GM21367 (cell line): ENCODE measurements around the gene CASS4.
"Not testable (repeated sequence)": the region's sequence is repeated elsewhere in the genome, so short reads cannot be mapped to it uniquely, and the experiment has no call there.

ENCODE experiments used
- ATAC-seq: cut with Tn5 transposase; IDR thresholded peaks from one replicate; pipeline ENCODE4 v1.9.1; 2021; ENCODE audit not compliant: unreplicated experiment

The CASS4 gene

DNA sequence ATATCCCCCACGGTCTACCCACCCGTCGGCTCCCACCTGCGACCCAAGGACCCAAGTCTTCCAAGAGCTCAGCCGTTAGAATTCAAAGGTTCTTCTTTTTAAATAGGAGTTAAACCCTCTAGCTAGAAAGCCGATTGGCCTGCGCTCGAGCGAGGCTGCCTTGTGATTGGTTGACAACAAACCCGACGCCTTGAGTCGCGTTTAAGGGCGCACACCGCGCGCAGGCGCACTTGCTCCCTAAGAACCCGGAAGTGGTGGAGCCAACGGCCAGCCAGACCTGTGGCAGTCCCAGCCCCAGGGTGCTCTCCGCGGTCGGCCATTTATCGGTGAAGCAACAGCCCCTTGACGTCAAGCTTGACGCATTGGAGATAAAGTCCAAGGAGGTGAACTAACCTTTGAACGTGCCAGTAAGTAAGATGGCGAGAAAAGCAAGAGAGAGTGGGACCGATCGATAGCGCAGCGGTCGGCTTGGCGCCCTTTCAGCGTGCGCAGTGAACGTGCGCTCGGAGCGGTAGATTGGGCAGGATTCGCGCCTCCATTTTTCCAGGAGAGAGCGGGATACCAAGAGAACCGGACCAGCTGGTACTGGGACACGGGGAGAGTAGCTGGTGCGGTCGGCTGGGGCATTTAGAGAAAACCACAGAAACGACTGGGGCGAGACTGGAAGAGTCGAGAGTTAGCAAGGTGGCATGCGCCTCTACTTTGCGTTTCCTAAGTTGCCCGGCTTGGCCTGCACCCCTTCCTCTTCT lies 19.8 kb upstream of the CASS4 start, which contains the start of the genes AURKA and CSTF1:
AURKA (minus strand) TSS at position 84 of the 749 bp plus-strand sequence. CDS start 4,018 bp downstream, outside the sequence.
CSTF1 (plus strand) TSS at position 514 of the 749 bp plus-strand sequence. CDS start 2,908 bp downstream, outside the sequence.
- peak; percentile 91 for ATAC-seq

DNA sequence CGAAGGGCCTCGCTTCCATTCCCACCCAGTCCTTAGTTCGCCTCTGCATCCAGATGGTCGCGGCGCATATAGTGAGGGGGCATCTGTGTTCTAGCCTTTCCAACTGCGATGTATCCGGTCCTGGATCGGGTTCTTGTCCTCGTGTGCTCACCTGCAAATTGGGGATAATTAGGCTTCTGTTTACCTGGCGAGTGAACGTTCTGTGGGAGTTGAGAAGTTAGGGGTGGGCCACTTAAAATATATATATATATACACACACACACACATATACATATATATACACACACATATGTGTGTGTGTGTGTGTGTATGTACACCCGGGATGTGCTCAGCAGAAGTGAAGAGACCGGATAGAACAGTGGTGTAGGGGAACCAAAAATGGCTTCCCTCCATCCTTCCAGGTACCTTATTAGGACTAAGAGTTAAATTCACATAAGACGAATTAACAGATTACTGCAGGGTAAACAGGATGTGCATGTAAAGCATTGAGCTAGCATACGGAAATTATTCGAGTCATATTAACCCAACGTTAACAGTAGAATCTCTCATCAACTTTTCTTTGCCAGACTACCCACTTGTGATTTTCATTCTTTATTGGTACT lies 19.1 kb upstream of the CASS4 start:
- ATAC-seq = no peak

DNA sequence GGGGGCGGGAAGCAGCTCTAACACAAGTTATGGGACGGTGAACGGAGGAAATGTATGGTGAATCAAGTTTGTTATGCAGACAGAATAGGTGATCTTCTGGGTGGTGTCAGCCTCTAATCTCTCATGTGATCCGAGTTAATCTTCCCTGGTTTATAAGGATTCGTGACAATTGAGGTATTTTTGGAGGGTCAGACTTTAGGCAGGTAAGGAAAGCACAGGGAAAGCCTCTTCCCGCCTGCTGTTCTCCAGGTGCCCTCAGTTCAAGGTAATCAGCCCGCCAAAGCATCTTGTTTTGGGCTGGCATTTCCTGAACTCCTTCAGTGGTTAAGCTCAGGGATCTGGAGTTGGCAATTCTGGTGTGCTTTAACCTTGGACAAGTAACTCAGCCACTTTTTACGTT lies 18.4 kb upstream of the CASS4 start:
- no peak for ATAC-seq

DNA sequence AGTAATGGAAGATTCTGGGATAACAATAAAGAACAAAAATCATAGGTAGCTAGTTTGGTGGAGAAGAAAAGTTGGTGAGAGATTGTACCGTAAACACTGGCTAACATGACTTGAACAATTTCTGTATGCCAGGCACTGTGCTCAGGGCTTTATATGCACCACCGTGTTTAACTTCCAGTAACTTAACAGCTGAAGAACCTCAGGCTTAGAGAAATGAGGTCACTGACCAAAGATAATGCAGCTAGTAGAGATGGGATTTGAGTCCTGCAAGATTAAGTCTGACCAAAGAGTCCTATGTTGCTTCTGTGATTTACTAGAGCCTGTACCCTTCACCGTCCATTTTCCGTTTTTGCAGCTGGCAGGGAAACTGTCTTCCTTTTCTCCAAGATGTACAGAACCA lies 16.9 kb upstream of the CASS4 start:
- ATAC-seq = no peak

DNA sequence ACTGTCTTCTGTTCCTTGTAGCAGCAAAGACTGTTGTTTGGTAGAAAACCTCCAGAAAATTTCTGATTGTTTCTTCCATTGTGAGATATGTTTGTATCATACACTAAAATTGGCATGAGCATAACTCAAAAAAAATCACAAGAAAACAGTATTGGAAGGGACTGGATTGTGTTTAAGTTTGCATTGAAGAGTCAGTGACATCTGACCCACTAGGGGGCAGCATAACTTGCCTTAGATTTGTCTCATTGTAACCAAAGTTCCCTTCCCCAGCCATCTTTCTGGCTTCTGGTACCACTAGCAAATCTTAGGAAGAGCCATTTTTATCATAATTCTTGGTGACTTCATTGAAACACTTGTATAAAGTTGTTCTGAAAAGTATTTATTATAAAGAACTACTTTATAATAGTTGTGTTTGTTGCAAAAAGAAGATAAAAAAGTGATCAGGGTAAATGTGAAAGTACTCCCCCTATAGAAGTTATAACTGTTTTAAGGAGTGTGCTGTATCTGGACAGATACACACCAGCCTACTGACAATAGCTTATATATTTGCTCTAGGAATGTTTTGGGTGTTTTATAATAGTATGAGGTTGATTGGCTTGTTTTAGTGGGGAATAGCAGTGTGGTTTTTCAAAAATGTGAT lies 11.9 kb upstream of the CASS4 start:
- ATAC-seq = peak; percentile 57

DNA sequence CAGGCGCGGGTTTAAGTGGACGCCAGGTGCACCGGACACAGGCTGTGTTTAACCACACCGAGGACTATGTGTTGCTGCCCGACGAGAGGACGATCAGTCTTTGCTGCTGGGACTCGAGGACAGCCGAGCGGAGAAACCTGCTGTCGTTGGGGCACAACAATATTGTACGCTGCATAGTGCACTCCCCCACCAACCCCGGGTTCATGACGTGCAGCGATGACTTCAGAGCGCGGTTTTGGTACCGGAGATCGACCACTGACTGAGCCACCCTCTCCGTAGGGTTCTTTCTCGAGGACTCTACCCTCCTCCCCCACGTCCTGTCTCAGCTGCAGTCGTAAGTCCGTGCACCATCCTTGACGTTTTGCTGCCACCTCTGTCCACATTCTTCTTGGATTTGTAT lies 8.6 kb upstream of the CASS4 start:
- ATAC-seq = no peak

DNA sequence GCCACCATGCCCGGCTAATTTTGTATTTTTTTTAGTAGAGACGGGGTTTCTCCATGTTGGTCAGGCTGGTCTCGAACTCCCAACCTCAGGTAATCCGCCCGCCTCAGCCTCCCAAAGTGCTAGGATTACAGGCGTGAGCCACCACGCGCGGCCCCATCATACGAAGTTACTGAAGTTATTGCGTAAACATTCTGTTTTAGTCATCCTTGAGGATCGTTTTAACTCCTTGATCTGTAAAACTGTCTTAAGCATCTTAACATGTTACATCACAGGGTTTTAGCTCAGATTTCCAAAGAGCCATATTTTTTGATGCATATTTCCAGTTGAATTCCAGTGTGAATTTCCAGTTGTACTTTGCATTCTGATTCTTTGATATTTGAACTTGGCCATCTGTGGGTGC lies 6.7 kb upstream of the CASS4 start:
- not testable (repeated sequence) for ATAC-seq

DNA sequence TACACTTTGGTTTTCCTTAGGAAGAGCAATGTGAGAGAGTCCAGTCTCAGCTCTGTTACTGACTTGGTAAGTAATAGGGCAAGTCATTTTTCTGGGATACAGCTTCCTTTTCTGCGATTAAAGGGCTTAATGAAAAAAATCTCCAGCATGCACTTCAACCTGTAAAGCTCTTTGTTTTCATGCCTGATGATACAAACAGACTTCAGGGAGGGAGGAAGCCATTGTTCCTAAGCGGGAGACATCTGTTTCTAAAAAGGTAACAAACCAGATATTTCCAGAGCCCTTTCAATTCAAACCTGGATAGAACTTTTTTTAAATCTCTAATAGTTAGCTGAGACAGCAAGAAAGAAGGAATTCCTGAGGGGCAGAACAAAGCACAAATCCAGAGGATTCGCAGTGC lies 5.2 kb upstream of the CASS4 start:
- no peak for ATAC-seq

DNA sequence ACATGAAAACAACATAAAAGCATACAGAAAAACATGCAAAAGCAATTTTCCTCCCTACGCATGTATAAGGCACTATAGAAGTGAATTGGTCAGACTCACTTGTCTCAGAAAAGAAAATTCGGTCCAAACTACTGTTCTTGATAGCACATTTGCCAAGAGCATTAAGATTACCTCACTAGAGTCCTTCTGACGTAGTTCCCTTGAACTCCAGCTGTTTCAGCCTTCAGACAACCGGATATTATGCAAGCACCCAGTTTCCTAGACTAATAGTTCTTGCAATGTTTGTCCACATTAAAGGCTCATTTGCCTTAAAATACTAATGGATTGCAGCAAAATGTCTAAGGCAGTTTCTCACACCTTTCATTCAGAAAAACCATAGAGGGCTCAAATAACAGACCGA lies 2.5 kb upstream of the CASS4 start:
- ATAC-seq = no peak

DNA sequence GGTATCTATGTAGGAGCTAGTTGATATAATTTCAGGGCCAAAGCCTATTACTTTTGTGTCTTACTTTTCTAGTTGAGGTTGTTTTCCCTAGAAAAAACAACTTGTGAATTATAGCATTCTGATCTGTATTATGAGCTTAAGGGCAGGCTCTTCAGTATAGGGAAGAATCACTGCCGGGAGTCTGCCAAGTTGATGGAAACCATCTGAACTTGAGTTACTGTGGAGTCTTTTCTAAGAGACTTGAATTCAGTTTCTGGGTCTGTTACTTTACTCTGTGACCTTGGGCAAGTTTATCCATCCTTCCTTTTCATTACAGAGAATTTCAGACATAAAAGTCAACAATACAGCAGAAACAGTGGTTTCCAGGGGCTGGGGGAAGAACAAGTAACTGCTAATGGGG lies 2.1 kb upstream of the CASS4 start:
- no peak for ATAC-seq

DNA sequence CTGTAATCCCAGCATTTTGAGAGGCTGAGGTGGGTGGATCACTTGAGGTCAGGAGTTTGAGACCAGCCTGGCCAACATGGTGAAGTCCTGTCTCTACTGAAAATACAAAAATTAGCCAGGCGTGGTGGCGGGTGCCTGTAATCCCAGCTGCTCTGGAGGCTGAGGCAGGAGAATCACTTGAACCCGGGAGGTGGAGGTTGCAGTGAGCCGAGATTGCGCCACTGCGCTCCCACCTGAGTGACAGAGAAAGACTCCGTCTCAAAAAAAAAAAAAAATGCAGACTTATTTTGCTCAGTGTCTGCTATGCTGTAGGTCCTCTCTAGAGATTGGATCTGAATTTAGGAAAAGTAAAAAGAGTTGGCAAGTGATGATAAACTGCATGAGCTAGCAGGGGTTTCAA lies 773 bp upstream of the CASS4 start:
- not testable (repeated sequence) for ATAC-seq

DNA sequence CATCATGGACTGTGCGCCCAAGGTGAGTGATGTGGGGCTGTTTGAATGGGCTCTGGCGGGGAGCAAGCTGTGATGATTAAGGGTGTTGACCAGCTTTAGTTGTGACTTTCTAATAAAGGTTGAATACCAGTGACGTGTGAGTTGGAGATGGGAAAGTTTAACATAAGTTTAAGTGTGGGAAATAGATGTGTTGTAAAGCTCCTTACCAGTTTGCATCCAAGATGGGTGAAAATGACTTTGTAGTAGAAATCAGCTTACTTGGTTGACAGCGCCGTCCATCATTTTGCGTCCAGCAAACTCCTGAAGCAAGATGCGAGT lies 372 bp downstream of the CASS4 start:
- no peak for ATAC-seq

DNA sequence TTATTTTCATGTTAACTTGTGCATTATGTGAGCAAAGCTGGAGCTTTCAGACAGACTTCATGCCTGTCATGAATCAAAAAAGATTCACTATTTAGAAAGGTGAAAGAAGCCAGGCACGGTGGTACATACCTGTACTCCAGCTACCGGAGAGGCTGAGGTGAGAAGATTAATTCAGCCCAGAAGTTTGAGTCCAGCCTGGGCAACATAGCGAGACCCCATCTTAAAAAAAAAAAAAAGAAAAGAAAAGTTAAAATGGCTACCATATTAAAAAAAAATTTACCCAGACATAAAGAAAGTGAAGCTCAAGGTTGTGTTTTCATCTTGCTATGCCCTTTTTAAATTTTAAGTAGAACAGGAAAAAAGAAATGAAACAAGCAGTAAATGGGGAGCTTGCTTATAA lies 889 bp downstream of the CASS4 start:
- no peak for ATAC-seq

DNA sequence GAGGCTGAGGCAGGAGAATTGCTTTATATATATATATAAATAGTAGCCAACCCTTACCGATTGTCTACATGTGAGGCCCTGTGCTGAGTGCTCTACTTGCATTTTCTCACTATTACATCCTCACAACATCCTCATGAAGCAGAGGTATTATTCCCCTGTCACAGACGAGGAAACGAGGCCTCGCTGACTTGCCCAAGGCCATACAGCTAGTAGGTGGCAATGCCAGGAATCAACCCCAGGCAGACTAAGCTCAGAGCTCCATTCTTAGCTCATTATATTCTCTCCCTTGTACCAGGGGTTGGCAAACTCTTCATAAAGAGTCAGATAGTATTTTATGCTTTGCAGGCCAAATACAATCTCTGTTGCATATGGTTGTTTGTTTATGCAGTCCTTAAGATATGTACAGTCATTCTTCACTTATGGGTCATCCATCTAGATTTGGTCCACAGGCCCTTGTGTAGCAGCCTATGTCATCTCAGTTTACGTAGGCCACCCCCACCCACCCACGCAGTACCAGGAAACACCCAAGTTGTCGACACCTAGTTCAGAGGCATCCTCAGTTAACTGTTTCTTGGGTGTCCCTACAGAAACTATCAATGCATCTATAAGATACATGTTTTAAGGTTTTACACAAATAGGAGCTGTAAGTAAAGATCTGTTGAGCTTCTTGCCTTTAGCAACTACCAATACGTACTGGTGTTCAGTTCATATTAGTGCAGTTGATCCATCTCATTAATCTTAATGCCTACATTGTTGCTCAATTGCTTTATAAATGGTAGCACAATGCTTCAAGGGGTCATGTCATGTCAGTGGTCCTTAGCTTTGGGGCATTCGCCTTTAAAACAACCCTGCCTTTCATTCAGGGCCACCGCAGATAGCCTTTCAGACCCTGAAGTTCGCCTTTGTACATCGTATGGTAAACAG lies 3.0 kb downstream of the CASS4 start:
- no peak for ATAC-seq

DNA sequence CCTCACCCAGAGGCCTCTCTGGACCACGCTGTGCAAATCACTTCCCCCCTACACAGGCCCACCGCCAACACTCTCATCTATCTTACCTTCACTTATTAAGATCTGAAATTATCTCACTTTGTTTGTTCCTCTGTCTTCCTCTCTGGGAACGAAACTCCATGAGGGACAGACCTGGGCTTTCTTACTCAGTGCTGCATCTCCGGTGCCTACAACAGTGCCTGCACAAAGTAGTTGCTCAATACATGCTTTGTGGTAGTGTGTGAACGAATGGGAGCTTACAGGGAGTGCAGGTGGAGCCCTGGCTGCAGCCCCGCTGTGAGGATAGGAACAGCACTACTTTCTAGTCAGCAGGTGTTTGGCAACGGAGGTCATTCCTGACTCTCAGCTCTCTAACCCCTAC lies 5.3 kb downstream of the CASS4 start:
- no peak for ATAC-seq

DNA sequence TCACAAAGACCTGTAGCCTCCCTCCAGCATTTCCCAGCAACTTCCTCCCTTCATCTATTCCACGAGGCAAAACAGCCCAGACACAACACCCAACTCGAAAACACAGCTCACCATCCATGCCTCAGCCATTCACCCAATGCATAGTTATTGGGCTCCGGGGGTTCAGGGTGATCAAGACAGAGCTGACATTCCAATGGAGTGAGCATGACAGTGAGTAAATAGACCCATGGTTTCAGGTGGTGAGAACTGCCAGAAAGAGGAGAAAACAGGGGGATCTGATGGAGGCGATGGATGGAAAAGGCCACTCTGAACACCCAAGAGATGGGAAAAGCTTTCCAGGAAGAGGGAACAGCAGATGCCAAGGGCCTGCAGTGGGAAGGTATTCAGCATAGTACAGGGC lies 5.9 kb downstream of the CASS4 start:
- ATAC-seq = no peak

DNA sequence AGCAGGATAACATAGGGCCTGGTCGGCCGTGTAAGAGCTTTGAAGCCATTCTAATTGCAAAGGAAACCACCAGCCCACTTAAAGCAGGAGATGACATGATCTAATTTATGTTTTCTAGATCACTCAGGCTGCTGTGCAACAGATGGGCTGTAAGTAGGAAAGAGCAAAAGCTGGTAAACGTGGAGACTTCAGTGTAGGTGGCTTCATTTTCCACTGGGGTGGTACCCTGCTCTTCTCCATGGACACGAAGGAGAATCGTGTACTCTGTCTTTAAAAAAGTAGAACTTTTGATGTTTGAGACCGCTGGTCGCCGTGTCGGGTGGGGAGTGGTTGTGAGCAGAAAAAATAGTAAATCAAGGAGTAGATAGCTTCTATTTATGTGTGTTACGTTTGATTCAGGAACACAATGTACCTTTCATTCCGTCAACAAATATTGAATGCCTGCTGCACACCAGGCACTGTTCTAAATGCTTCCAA lies 6.4 kb downstream of the CASS4 start:
- ATAC-seq = no peak

DNA sequence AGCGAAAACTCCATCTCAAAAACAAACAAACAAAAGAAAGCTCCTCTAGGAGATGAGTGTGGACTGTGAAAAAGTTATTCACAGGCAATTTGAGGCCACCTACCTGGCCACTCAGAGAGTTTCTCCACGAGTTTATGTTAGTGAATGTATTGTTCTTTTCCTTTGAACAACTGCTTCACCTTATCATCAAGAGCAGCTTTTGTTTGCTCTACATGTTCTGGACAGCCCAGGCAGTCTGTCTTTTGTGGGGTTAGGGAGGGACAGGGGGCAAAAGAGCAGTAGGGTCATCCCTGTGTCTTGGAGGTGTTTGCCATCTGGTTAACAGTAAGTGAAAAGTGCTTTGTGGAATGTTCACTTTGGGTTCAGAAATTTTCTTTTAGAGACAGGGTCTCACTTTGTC lies 8.0 kb downstream of the CASS4 start:
- no peak for ATAC-seq

DNA sequence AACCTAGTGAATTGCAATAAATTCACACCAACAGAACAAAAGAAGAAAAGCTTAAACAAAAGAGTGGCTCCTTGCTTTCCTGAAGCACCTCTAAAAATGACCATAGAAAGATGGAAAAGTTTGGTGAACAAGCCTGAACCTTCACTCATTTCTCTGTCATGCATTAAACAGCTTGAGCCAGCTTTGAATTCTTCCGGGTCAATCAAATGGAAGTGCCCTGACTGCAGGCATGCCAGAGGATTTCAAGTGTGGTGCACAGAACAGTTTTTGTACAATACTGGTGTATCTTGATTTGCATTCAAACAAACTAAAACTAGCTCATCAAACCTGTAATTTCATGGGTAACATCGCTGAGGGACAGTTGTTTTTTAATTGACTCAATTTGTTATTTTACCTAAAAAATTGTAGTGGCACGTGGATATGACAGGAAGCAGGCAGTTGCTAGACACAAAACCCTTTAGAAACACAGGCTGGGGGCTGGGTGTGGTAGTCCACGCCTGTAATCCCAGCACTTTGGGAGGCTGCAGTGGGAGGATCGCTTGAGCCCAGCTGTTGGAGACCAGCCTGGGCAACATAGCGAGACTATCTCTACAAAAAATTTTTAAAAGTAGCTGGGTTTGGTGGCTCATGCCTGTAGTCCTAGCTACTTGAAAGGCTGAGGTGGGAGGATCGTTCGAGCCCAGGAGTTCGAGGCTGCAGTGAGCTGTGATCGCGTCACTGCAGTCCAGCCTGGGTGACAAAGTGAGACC lies 9.1 kb downstream of the CASS4 start:
- ATAC-seq = no peak

DNA sequence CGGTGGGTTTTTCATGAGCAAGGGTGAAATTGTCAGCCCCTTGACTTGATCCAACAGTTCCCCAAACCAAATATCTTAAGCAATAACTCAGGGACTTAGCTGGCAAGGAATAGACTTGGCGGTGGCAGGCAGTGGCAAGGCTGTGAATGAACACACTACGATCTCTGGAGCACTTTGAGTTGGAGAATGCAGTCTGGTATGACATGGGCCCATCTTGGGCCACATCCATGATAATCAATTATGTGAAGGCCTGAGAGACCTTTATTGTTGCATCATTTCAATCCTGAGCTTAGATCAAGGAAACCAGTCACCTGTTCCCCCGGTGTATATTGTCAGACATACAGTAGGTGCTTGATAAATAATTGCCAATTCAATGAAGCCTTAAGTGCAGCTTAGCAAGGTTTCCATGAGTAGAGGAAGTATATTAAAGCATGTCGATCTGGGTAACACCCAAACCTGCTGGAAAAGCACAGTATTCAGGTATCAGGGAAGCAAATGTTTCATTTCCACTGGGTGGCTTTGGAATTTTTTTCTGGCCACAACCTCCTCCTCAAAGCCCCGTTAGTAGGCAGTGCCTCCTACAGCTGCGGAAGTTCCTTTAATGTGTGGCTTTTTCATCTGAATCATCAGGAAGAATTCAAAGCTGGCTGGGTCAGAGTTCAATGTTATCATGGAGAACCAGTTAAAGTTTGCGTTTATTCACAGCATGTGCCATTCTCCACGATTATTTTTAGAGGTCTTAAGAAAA lies 10.2 kb downstream of the CASS4 start:
- ATAC-seq = no peak
